Measurements from ENCODE around the gene PPARGC1A.

- TF ChIP-seq, protein P1, sequence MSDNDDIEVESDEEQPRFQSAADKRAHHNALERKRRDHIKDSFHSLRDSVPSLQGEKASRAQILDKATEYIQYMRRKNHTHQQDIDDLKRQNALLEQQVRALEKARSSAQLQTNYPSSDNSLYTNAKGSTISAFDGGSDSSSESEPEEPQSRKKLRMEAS (CRISPR knock-in tag; IDR thresholded peaks at IDR 0.05) = no peak
- TF ChIP-seq CTCF (IDR thresholded peaks at IDR 0.05) (no peak), ZNF121 (CRISPR knock-in tag; IDR thresholded peaks at IDR 0.05) (no peak), ESRRA (CRISPR knock-in tag; IDR thresholded peaks at IDR 0.05; ENCODE audit: borderline replicate concordance) (no peak), TCF7 (CRISPR knock-in tag; IDR thresholded peaks at IDR 0.05; ENCODE audit: low read depth) (no peak), ZSCAN18 (CRISPR knock-in tag; IDR thresholded peaks at IDR 0.05) (no peak), MXD4 (CRISPR knock-in tag; IDR thresholded peaks at IDR 0.05; ENCODE audit: borderline replicate concordance) (no peak)
- TF ChIP-seq, protein P2, sequence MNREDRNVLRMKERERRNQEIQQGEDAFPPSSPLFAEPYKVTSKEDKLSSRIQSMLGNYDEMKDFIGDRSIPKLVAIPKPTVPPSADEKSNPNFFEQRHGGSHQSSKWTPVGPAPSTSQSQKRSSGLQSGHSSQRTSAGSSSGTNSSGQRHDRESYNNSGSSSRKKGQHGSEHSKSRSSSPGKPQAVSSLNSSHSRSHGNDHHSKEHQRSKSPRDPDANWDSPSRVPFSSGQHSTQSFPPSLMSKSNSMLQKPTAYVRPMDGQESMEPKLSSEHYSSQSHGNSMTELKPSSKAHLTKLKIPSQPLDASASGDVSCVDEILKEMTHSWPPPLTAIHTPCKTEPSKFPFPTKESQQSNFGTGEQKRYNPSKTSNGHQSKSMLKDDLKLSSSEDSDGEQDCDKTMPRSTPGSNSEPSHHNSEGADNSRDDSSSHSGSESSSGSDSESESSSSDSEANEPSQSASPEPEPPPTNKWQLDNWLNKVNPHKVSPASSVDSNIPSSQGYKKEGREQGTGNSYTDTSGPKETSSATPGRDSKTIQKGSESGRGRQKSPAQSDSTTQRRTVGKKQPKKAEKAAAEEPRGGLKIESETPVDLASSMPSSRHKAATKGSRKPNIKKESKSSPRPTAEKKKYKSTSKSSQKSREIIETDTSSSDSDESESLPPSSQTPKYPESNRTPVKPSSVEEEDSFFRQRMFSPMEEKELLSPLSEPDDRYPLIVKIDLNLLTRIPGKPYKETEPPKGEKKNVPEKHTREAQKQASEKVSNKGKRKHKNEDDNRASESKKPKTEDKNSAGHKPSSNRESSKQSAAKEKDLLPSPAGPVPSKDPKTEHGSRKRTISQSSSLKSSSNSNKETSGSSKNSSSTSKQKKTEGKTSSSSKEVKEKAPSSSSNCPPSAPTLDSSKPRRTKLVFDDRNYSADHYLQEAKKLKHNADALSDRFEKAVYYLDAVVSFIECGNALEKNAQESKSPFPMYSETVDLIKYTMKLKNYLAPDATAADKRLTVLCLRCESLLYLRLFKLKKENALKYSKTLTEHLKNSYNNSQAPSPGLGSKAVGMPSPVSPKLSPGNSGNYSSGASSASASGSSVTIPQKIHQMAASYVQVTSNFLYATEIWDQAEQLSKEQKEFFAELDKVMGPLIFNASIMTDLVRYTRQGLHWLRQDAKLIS (CRISPR knock-in tag; IDR thresholded peaks at IDR 0.05; ENCODE audit: borderline replicate concordance) = no peak
Measured at GRCh38 chr4:23906839-23907238, 17.0 kb upstream of the PPARGC1A start.
